CD14-positive monocyte (primary cell): Measurements from ENCODE around the gene DYNLT1. TPM values are rescaled to one million over a fixed set of nuclear protein-coding genes. Genes with fewer than 3 reads are reported as not detected.
A peak's percentile ranks its signal among the peaks of the same experiment; 100 is the strongest.

Source experiments
- DNase-seq, 3 donors: peaks; one replicate each; pipeline ENCODE4 v3.0.0-alpha.2; 2011 to 2022
- H2AFZ ChIP-seq: 2 replicates; pipeline ENCODE4 v1.6.0; 2012; ENCODE audit warnings: mild to moderate bottlenecking, low read depth, low read length, inconsistent platforms; ENCODE audit not compliant: insufficient read depth, poor library complexity, severe bottlenecking
- H3K27ac ChIP-seq, 2 donors: 1 replicate in 1 of 2; 2 replicates in 1 of 2; pipeline ENCODE4 v1.5.1; 2012 to 2013; ENCODE audit warnings: low read length in 2 of 2, control low read depth in 1 of 2, inconsistent platforms in 1 of 2, low read depth in 1 of 2, mild to moderate bottlenecking in 1 of 2
- H3K27me3 ChIP-seq, 2 donors: one replicate each; pipeline versions ENCODE4 v1.6.0 to v1.6.1; 2011 to 2013; ENCODE audit warnings: low read length in 2 of 2; ENCODE audit not compliant: control insufficient read depth in 2 of 2, insufficient read depth in 2 of 2
- H3K36me3 ChIP-seq, 2 donors: replicated peaks in 1 of 2; 1 replicate in 1 of 2; 2 replicates in 1 of 2; pipeline versions ENCODE4 v1.5.1 to v1.6.1; 2012 to 2013; ENCODE audit warnings: low read length in 2 of 2, control low read depth in 1 of 2, inconsistent platforms in 1 of 2, mild to moderate bottlenecking in 1 of 2; ENCODE audit not compliant: insufficient read depth in 2 of 2, control insufficient read depth in 1 of 2
- H3K4me1 ChIP-seq, 2 donors: 1 replicate in 1 of 2; 2 replicates in 1 of 2; pipeline versions ENCODE4 v1.5.1 to v1.6.1; 2012 to 2013; ENCODE audit warnings: low read length in 2 of 2, control low read depth in 1 of 2, inconsistent platforms in 1 of 2, mild to moderate bottlenecking in 1 of 2, moderate library complexity in 1 of 2; ENCODE audit not compliant: insufficient read depth in 2 of 2, control insufficient read depth in 1 of 2
- H3K4me2 ChIP-seq: replicated peaks from 2 replicates; pipeline ENCODE3; 2012; ENCODE audit warnings: low read length, moderate library complexity, mild to moderate bottlenecking; ENCODE audit not compliant: poor library complexity, severe bottlenecking; ENCODE audit errors: extremely low read depth
- H3K4me3 ChIP-seq, 3 experiments: fragments of 200-600 bp in 1 of 3; sonication (generic) in 1 of 3; replicated peaks in 1 of 3; 1 replicate in 2 of 3; 2 replicates in 1 of 3; pipeline ENCODE4 v1.5.1; 2011 to 2013; ENCODE audit warnings: low read length in 3 of 3, mild to moderate bottlenecking in 3 of 3, control low read depth in 2 of 3, low read depth in 2 of 3, inconsistent platforms in 1 of 3, moderate library complexity in 1 of 3
- H3K79me2 ChIP-seq: 2 replicates; pipeline ENCODE4 v1.6.0; 2012; ENCODE audit warnings: mild to moderate bottlenecking, control low read depth, inconsistent platforms, low read length, moderate library complexity; ENCODE audit not compliant: insufficient read depth
- H3K9ac ChIP-seq: 2 replicates; pipeline ENCODE4 v1.6.0; 2017; ENCODE audit warnings: low read length, mild to moderate bottlenecking; ENCODE audit not compliant: insufficient read depth, poor library complexity, severe bottlenecking
- H3K9me3 ChIP-seq, 2 donors: replicated peaks in 1 of 2; 1 replicate in 1 of 2; 2 replicates in 1 of 2; pipeline versions ENCODE4 v1.5.1 to v1.6.1; 2012 to 2013; ENCODE audit warnings: low read length in 2 of 2, control low read depth in 1 of 2; ENCODE audit not compliant: control insufficient read depth in 1 of 2, insufficient read depth in 1 of 2
- H4K20me1 ChIP-seq: 2 replicates; pipeline ENCODE4 v1.6.0; 2012; ENCODE audit warnings: mild to moderate bottlenecking, low read length, control low read depth, moderate library complexity; ENCODE audit not compliant: insufficient read depth
- H3K27ac Mint-ChIP-seq, 7 donors: one replicate each; pipeline ENCODE4 v1.8.0; 2020; ENCODE audit warnings: mild to moderate bottlenecking in 7 of 7, mixed read lengths in 7 of 7, moderate library complexity in 6 of 7, inconsistent platforms in 2 of 7
- H3K27me3 Mint-ChIP-seq, 3 donors: one replicate each; pipeline ENCODE4 v1.8.0; 2021 to 2022; ENCODE audit warnings: low read depth in 3 of 3, mild to moderate bottlenecking in 3 of 3, mixed read lengths in 3 of 3, moderate library complexity in 3 of 3, inconsistent platforms in 1 of 3
- H3K36me3 Mint-ChIP-seq, 2 donors: one replicate each; pipeline ENCODE4 v1.8.0; 2020; ENCODE audit warnings: mixed read lengths in 2 of 2, inconsistent platforms in 1 of 2, mild to moderate bottlenecking in 1 of 2
- H3K4me1 Mint-ChIP-seq: one replicate; pipeline ENCODE4 v1.8.0; 2020; ENCODE audit warnings: mild to moderate bottlenecking, mixed read lengths
- H3K4me3 Mint-ChIP-seq, 2 donors: one replicate each; pipeline ENCODE4 v1.8.0; 2020; ENCODE audit warnings: mild to moderate bottlenecking in 2 of 2, mixed read lengths in 2 of 2, moderate library complexity in 1 of 2
- H3K9me3 Mint-ChIP-seq, 7 donors: one replicate each; pipeline ENCODE4 v1.8.0; 2020 to 2022; ENCODE audit warnings: mixed read lengths in 7 of 7, mild to moderate bottlenecking in 6 of 7, moderate library complexity in 6 of 7, inconsistent platforms in 2 of 7
- CTCF ChIP-seq: fragments of 200-600 bp; IDR thresholded peaks from one replicate; pipeline ENCODE4 v1.8.0; 2022; ENCODE audit warnings: antibody characterized with exemption, mild to moderate bottlenecking
- WGBS: methylation state at CpG from one replicate; pipeline ENCODE4 v1.1.5; 2013; ENCODE audit warnings: missing lambda C conversion rate; ENCODE audit not compliant: insufficient coverage; 5-methylcytosine and 5-hydroxymethylcytosine counted together
- intact Hi-C, 2 donors: fragments of 100-400 bp; cut with micrococcal nuclease; formaldehyde crosslinking; loops; one replicate each; pipeline versions ENCODE4 v1.15.0 to v1.15.1; 2023
- polyA plus RNA-seq, 3 donors: library from polyadenylated mRNA; depleted of rRNA in 1 of 3; unstranded in 2 of 3; stranded (reverse) in 1 of 3; fragments of 300-500 nt in 2 of 3; fragments of >200 nt in 1 of 3; fragmentation: Illumina TruSeq in 2 of 3; gene quantifications; 1 replicate in 2 of 3; 2 replicates in 1 of 3; pipeline ENCODE4 v1.2.3, GENCODE V29; 2012 to 2021

The DYNLT1 gene
- polyA plus RNA-seq, 3 donors, result 248 to 287 (median 286) TPM

- H3K4me1 Mint-ChIP-seq, result peaks cover 60% of the 10 kb centered on the region
- Histone ChIP-seq H3K9me3 (no peaks in the 10 kb centered on the region), H2AFZ (no peak overlapping the region), H4K20me1 (no peaks in the 10 kb centered on the region), H3K4me3 (no peak overlapping the region), H3K36me3 (peaks cover 0 to 3% of the 10 kb centered on the region in 2 donors), H3K79me2 (peaks cover 8% of the 10 kb centered on the region), H3K4me2 (no peak overlapping the region), H3K4me1 (peaks cover 56 to 57% of the 10 kb centered on the region in 2 donors), H3K27ac (peak overlapping the region in 1 of 2 donors; percentile 94), H3K27me3 (no peaks in the 10 kb centered on the region), H3K9ac (no peak overlapping the region)
- no peaks in the 10 kb centered on the region for H3K9me3 Mint-ChIP-seq
- peak overlapping the region in 1 of 2 donors; percentile 2 for H3K4me3 Mint-ChIP-seq
- WGBS, result 92% methylated on average over 2 of the region's 7 CpGs
- DNase-seq, result no peak
- H3K27me3 Mint-ChIP-seq, result peaks cover 0 to 2% (median 0%) of the 10 kb centered on the region in 3 donors
- no peak for TF ChIP-seq CTCF
- H3K36me3 Mint-ChIP-seq, result peaks cover 36 to 52% of the 10 kb centered on the region in 2 donors
- intact Hi-C loops, result loop anchor here in 1 of 2 donors (10.0 kb wide), 1 partner anchor 455 kb away; no protein-coding TSS in a partner anchor
- peak overlapping the region in 6 of 7 donors; percentile 49 to 99 (median 98) for H3K27ac Mint-ChIP-seq
Measured at GRCh38 chr6:158669145-158670035, 24.8 kb upstream of the DYNLT1 start.

GRCh38 chr6:158668707-158669103 lies 24.2 kb upstream of the DYNLT1 start:
- Mint-ChIP-seq H3K27me3 (peaks cover 0 to 2% (median 0%) of the 10 kb centered on the region in 3 donors), H3K4me3 (peak overlapping the region in 1 of 2 donors; percentile 47), H3K27ac (peak overlapping the region; percentile 98 to 100 (median 99)), H3K4me1 (peaks cover 67% of the 10 kb centered on the region), H3K36me3 (peaks cover 32 to 48% of the 10 kb centered on the region in 2 donors), H3K9me3 (no peaks in the 10 kb centered on the region)
- H3K36me3 ChIP-seq, result no peaks in the 10 kb centered on the region
- H3K4me1 ChIP-seq, result peaks cover 63 to 64% of the 10 kb centered on the region in 2 donors
- no peaks in the 10 kb centered on the region for H3K27me3 ChIP-seq
- no peak overlapping the region for H3K4me2 ChIP-seq
- DNase-seq, result no peak
- intact Hi-C loops, result loop anchor here in 1 of 2 donors (10.0 kb wide), 1 partner anchor 454 kb away; no protein-coding TSS in a partner anchor
- H3K27ac ChIP-seq, result peak overlapping the region; percentile 91 to 94
- H3K9me3 ChIP-seq, result no peaks in the 10 kb centered on the region
- WGBS, result 93% methylated on average over 6 of the region's 7 CpGs
- TF ChIP-seq CTCF, result no peak
- H2AFZ ChIP-seq, result no peak overlapping the region
- peaks cover 14% of the 10 kb centered on the region for H3K79me2 ChIP-seq
- H3K9ac ChIP-seq, result no peak overlapping the region
- no peaks in the 10 kb centered on the region for H4K20me1 ChIP-seq
- peak overlapping the region in 1 of 3 experiments; percentile 37 for H3K4me3 ChIP-seq
